GM18858 (cell line): ENCODE data around the gene MCCD1.

Experiments used
- ATAC-seq: cut with Tn5 transposase; IDR thresholded peaks from one replicate; pipeline ENCODE4 v1.9.1; 2021; ENCODE audit not compliant: unreplicated experiment

MCCD1 gene

GRCh38 chr6:31510007-31510406 is 18.8 kb upstream of the MCCD1 start:
- ATAC-seq: no peak

GRCh38 chr6:31513456-31514165 is 15.2 kb upstream of the MCCD1 start:
- ATAC-seq: no peak

GRCh38 chr6:31521835-31522234 is 6.9 kb upstream of the MCCD1 start:
- no peak for ATAC-seq

- ATAC-seq: no peak
These were observed 3.2 kb upstream of the MCCD1 start for GRCh38 chr6:31525553-31525931.

- no peak for ATAC-seq
These were observed 2.7 kb upstream of the MCCD1 start for GRCh38 chr6:31525932-31526591.

- no peak for ATAC-seq
These were observed 420 bp upstream of the MCCD1 start for GRCh38 chr6:31528307-31528777.

GRCh38 chr6:31529329-31530150 is 778 bp downstream of the MCCD1 start:
- no peak for ATAC-seq

GRCh38 chr6:31530659-31531058 is 1.9 kb downstream of the MCCD1 start:
- ATAC-seq: no peak

- no peak for ATAC-seq
These were observed 2.4 kb downstream of the MCCD1 start for GRCh38 chr6:31531162-31531561.

GRCh38 chr6:31531771-31532643 is 3.2 kb downstream of the MCCD1 start:
- no peak for ATAC-seq

- ATAC-seq: no peak
These were observed 4.1 kb downstream of the MCCD1 start for GRCh38 chr6:31532644-31533454.

GRCh38 chr6:31533455-31533841 is 4.7 kb downstream of the MCCD1 start:
- no peak for ATAC-seq

GRCh38 chr6:31534011-31534410 is 5.2 kb downstream of the MCCD1 start:
- no peak for ATAC-seq

- no peak for ATAC-seq
These were observed 5.8 kb downstream of the MCCD1 start for GRCh38 chr6:31534521-31535040.

GRCh38 chr6:31535538-31536324 is 7.0 kb downstream of the MCCD1 start:
- no peak for ATAC-seq

GRCh38 chr6:31538805-31539400 is 10.1 kb downstream of the MCCD1 start:
- ATAC-seq: no peak

GRCh38 chr6:31540640-31541039 is 11.9 kb downstream of the MCCD1 start:
- no peak for ATAC-seq

GRCh38 chr6:31541059-31541657 is 12.4 kb downstream of the MCCD1 start:
- ATAC-seq: no peak
